SK-N-SH treated with all-trans-retinoic acid at 6 μM for 48 hours (cell line): ENCODE data around the gene PAX5.

Source experiments
- ATAC-seq: fragments of 200-7000 bp; cut with Tn5 transposase; 3 replicates; pipeline ENCODE4 v1.9.1; 2020; ENCODE audit warnings: mild to moderate bottlenecking, moderate library complexity
- ARNTL ChIP-seq: fragments of 450-650 bp; formaldehyde crosslinking; IDR thresholded peaks from 2 replicates; pipeline ENCODE4 v1.5.0; 2020; ENCODE audit warnings: low read depth, mild to moderate bottlenecking, moderate library complexity, borderline replicate concordance
- BACH2 ChIP-seq: fragments of 250-450 bp; sonication (Bioruptor Pico); IDR thresholded peaks from 2 replicates; pipeline ENCODE4 v1.9.0; 2021; ENCODE audit warnings: mild to moderate bottlenecking, borderline replicate concordance
- CREB5 ChIP-seq: fragments of 250-450 bp; sonication (Bioruptor Pico); IDR thresholded peaks from 2 replicates; pipeline ENCODE4 v1.5.1; 2020; ENCODE audit warnings: low read depth, mild to moderate bottlenecking, moderate library complexity
- CSDC2 ChIP-seq: fragments of 250-450 bp; sonication (Bioruptor Pico); IDR thresholded peaks from 2 replicates; pipeline ENCODE4 v1.5.0; 2020; ENCODE audit warnings: mild to moderate bottlenecking, moderate library complexity
- ESRRG ChIP-seq: fragments of 250-450 bp; sonication (Bioruptor Pico); IDR thresholded peaks from 2 replicates; pipeline ENCODE4 v1.6.1; 2021; ENCODE audit warnings: mild to moderate bottlenecking
- GLIS3 ChIP-seq: fragments of 250-450 bp; sonication (Bioruptor Pico); IDR thresholded peaks from 2 replicates; pipeline ENCODE4 v1.5.0; 2020; ENCODE audit warnings: mild to moderate bottlenecking, moderate library complexity
- ISL1 ChIP-seq: fragments of 250-450 bp; sonication (Bioruptor Pico); IDR thresholded peaks from 2 replicates; pipeline ENCODE4 v2.1.2; 2022; ENCODE audit warnings: mild to moderate bottlenecking, moderate library complexity
- OSR1 ChIP-seq: fragments of 250-450 bp; sonication (Bioruptor Pico); IDR thresholded peaks from 2 replicates; pipeline ENCODE4 v1.8.0; 2022; ENCODE audit warnings: moderate library complexity, mild to moderate bottlenecking, inconsistent platforms
- PPARA ChIP-seq: fragments of 250-450 bp; sonication (Bioruptor Pico); IDR thresholded peaks from 2 replicates; pipeline ENCODE4 v1.5.0; 2020; ENCODE audit warnings: mild to moderate bottlenecking, borderline replicate concordance
- RARB ChIP-seq: fragments of 250-450 bp; sonication (Bioruptor Pico); IDR thresholded peaks from 2 replicates; pipeline ENCODE4 v1.8.0; 2021; ENCODE audit warnings: mild to moderate bottlenecking, moderate library complexity
- SNAI2 ChIP-seq: fragments of 250-450 bp; sonication (Bioruptor Pico); IDR thresholded peaks from 2 replicates; pipeline ENCODE4 v1.5.0; 2020; ENCODE audit warnings: mild to moderate bottlenecking, moderate library complexity
- TCF4 ChIP-seq: fragments of 250-450 bp; sonication (Bioruptor Pico); IDR thresholded peaks from 2 replicates; pipeline ENCODE4 v1.8.0; 2021; ENCODE audit warnings: mild to moderate bottlenecking, moderate library complexity, borderline replicate concordance
- TSHZ2 ChIP-seq: fragments of 250-450 bp; sonication (Bioruptor Pico); IDR thresholded peaks from 2 replicates; pipeline ENCODE4 v1.5.0; 2020; ENCODE audit warnings: mild to moderate bottlenecking, moderate library complexity
- ZC3H10 ChIP-seq: fragments of 250-450 bp; sonication (Bioruptor Pico); IDR thresholded peaks from 2 replicates; pipeline ENCODE4 v1.5.1; 2021; ENCODE audit warnings: mild to moderate bottlenecking, moderate library complexity
- ZFP3 ChIP-seq: fragments of 250-450 bp; sonication (Bioruptor Pico); IDR thresholded peaks from 2 replicates; pipeline ENCODE4 v1.5.0; 2020; ENCODE audit warnings: mild to moderate bottlenecking, moderate library complexity
- ZFP30 ChIP-seq: fragments of 450-650 bp; formaldehyde crosslinking; IDR thresholded peaks from 2 replicates; pipeline ENCODE4 v1.5.0; 2022; ENCODE audit warnings: mild to moderate bottlenecking, moderate library complexity
- ZNF565 ChIP-seq: fragments of 450-650 bp; formaldehyde crosslinking; conservative IDR thresholded peaks from 2 replicates; pipeline ENCODE4 v1.5.0; 2020; ENCODE audit warnings: low read depth, mild to moderate bottlenecking, moderate library complexity
- ZNF70 ChIP-seq: fragments of 450-650 bp; formaldehyde crosslinking; IDR thresholded peaks from 2 replicates; pipeline ENCODE4 v1.5.0; 2020; ENCODE audit warnings: mild to moderate bottlenecking, moderate library complexity
- ZNF8 ChIP-seq: fragments of 450-650 bp; formaldehyde crosslinking; IDR thresholded peaks from 2 replicates; pipeline ENCODE4 v1.5.0; 2020; ENCODE audit warnings: mild to moderate bottlenecking, moderate library complexity
- TF ChIP-seq, protein P1 (sequence below): fragments of 250-450 bp; sonication (Bioruptor Pico); IDR thresholded peaks from 2 replicates; pipeline ENCODE4 v1.8.0; 2021; ENCODE audit warnings: low read depth, mild to moderate bottlenecking, moderate library complexity, borderline replicate concordance
- TF ChIP-seq, protein P2 (sequence below): fragments of 250-450 bp; sonication (Bioruptor Pico); IDR thresholded peaks from 2 replicates; pipeline ENCODE4 v1.8.0; 2020; ENCODE audit warnings: mild to moderate bottlenecking, moderate library complexity, borderline replicate concordance

The PAX5 gene

DNA sequence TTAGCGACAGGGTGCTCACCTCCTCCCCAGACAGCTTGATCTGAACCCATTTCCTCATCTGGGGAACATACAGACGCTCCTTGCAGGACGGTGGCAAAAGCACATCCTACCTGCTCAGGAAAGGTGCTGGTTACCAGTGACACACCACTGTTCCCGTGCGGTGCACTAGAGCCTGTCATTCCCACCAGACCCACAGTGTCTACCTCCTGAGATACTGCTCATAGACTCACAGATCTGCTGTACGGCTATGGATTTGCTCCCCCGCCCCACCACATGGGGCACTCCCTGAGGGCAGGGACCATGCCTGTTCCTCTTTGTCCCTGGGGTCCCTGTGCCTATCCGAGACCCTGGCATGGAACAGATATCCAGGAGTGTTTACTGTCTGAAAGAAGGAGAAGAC lies 208.9 kb downstream of the PAX5 start:
- TF ChIP-seq ESRRG (CRISPR knock-in tag) (no peak), ARNTL (no peak), BACH2 (CRISPR knock-in tag) (no peak), TSHZ2 (CRISPR knock-in tag) (no peak), ZC3H10 (CRISPR knock-in tag) (no peak), RARB (CRISPR knock-in tag) (no peak), OSR1 (CRISPR knock-in tag) (no peak), ZFP3 (CRISPR knock-in tag) (no peak), ZNF8 (CRISPR knock-in tag) (no peak), TCF4 (CRISPR knock-in tag) (no peak), SNAI2 (CRISPR knock-in tag) (no peak), CSDC2 (CRISPR knock-in tag) (no peak), PPARA (no peak)
- TF ChIP-seq, protein P1, sequence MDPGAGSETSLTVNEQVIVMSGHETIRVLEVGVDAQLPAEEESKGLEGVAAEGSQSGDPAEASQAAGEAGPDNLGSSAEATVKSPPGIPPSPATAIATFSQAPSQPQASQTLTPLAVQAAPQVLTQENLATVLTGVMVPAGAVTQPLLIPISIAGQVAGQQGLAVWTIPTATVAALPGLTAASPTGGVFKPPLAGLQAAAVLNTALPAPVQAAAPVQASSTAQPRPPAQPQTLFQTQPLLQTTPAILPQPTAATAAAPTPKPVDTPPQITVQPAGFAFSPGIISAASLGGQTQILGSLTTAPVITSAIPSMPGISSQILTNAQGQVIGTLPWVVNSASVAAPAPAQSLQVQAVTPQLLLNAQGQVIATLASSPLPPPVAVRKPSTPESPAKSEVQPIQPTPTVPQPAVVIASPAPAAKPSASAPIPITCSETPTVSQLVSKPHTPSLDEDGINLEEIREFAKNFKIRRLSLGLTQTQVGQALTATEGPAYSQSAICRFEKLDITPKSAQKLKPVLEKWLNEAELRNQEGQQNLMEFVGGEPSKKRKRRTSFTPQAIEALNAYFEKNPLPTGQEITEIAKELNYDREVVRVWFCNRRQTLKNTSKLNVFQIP (CRISPR knock-in tag) = no peak
- TF ChIP-seq, protein P2, sequence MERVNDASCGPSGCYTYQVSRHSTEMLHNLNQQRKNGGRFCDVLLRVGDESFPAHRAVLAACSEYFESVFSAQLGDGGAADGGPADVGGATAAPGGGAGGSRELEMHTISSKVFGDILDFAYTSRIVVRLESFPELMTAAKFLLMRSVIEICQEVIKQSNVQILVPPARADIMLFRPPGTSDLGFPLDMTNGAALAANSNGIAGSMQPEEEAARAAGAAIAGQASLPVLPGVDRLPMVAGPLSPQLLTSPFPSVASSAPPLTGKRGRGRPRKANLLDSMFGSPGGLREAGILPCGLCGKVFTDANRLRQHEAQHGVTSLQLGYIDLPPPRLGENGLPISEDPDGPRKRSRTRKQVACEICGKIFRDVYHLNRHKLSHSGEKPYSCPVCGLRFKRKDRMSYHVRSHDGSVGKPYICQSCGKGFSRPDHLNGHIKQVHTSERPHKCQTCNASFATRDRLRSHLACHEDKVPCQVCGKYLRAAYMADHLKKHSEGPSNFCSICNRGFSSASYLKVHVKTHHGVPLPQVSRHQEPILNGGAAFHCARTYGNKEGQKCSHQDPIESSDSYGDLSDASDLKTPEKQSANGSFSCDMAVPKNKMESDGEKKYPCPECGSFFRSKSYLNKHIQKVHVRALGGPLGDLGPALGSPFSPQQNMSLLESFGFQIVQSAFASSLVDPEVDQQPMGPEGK (CRISPR knock-in tag) = no peak
- no peak for ATAC-seq

DNA sequence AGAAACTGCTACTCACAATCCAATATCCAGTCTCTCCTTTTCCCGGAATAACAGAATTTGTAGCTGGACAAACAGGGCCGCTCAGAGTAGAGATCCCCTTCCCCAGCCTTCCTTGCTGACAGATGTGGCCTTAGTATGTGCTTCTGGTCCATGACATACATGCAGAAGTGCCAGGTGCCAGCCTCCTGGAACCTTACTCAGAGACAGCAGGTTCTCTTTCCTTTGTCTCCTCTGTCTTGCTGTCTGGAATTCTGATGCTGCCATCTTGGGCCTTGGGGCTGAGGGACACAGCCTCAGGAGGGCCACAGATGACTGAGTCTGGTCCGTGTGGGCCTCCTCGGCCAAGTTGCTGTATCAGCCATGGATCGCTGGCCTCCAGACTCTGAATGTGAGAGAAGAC lies 210.1 kb downstream of the PAX5 start:
- ATAC-seq = no peak
- TF ChIP-seq CREB5 (CRISPR knock-in tag) = no peak
- TF ChIP-seq, protein P2 (CRISPR knock-in tag) = no peak
- TF ChIP-seq ZNF565 (CRISPR knock-in tag) = no peak
- TF ChIP-seq PPARA = no peak
- no peak for TF ChIP-seq ZC3H10 (CRISPR knock-in tag)
- TF ChIP-seq ZFP30 (CRISPR knock-in tag) = no peak
- TF ChIP-seq RARB (CRISPR knock-in tag) = no peak
- no peak for TF ChIP-seq ARNTL
- TF ChIP-seq OSR1 (CRISPR knock-in tag) = no peak
- no peak for TF ChIP-seq GLIS3 (CRISPR knock-in tag)
- no peak for TF ChIP-seq CSDC2 (CRISPR knock-in tag)
- no peak for TF ChIP-seq ESRRG (CRISPR knock-in tag)
- TF ChIP-seq ZNF70 (CRISPR knock-in tag) = no peak
- TF ChIP-seq ZNF8 (CRISPR knock-in tag) = no peak
- no peak for TF ChIP-seq ISL1
- TF ChIP-seq BACH2 (CRISPR knock-in tag) = no peak
- no peak for TF ChIP-seq SNAI2 (CRISPR knock-in tag)
- TF ChIP-seq TCF4 (CRISPR knock-in tag) = no peak
- TF ChIP-seq TSHZ2 (CRISPR knock-in tag) = no peak
